H1 (cell line): ENCODE measurements around the gene KIAA1328. TPM values are rescaled to one million over a fixed set of nuclear protein-coding genes. Genes with fewer than 3 reads are reported as not detected.

Experiments used
- ATF2 ChIP-seq: IDR thresholded peaks from 2 replicates; pipeline ENCODE4 v1.6.1; 2012; ENCODE audit warnings: low read length, inconsistent platforms
- CBX5 ChIP-seq: fragments of 300-800, 300-1000 bp; sonication (generic); IDR thresholded peaks from 2 replicates; pipeline ENCODE4 v1.7.1; 2016; ENCODE audit warnings: antibody characterized with exemption, low read length, low read depth
- CHD2 ChIP-seq: IDR thresholded peaks from 2 replicates; pipeline ENCODE4 v1.6.1; 2012; ENCODE audit warnings: low read length, improper control_type of control experiment
- CHD7 ChIP-seq: fragments of 300-600 bp; sonication (generic); IDR thresholded peaks from 2 replicates; pipeline ENCODE4 v1.7.1; 2012; ENCODE audit warnings: low read length, moderate library complexity, mild to moderate bottlenecking, inconsistent platforms; ENCODE audit not compliant: insufficient replicate concordance
- POU5F1 ChIP-seq: IDR thresholded peaks from 2 replicates; pipeline ENCODE4 v1.6.1; 2011; ENCODE audit warnings: low read depth, mild to moderate bottlenecking, low read length, moderate library complexity
- RFX5 ChIP-seq: IDR thresholded peaks from 2 replicates; pipeline ENCODE4 v1.6.1; 2011; ENCODE audit warnings: low read depth, low read length, improper control_type of control experiment, borderline replicate concordance
- SIN3A ChIP-seq, 2 experiments: IDR thresholded peaks in 1 of 2; conservative IDR thresholded peaks in 1 of 2; 2 replicates each; pipeline ENCODE4 v1.6.1; 2011 to 2012; ENCODE audit warnings: low read length in 2 of 2, improper control_type of control experiment in 1 of 2, low read depth in 1 of 2, mild to moderate bottlenecking in 1 of 2
- SRF ChIP-seq: IDR thresholded peaks from 2 replicates; pipeline ENCODE4 v1.6.1; 2011; ENCODE audit warnings: mild to moderate bottlenecking, low read depth, low read length, moderate library complexity
- polyA plus RNA-seq, 7 experiments: library from polyadenylated mRNA; depleted of rRNA in 3 of 7; stranded (reverse) in 5 of 7; unstranded in 2 of 7; fragments of >200 nt in 5 of 7; fragments of 200-250 nt in 2 of 7; gene quantifications; 1 replicate in 5 of 7; 2 replicates in 1 of 7; 4 replicates in 1 of 7; pipeline versions ENCODE4 v1.2.1 to v1.2.3, GENCODE V29; 2011 to 2013; ENCODE audit warnings: missing spikeins in 2 of 7, mixed read lengths in 2 of 7
- total RNA-seq: library from RNA; stranded (reverse); fragmentation: NEBNext Ultra II Directional; extraction: Animal tissue kit (Norgen Biotek cat#: 25700); gene quantifications from 2 replicates; pipeline ENCODE4 v1.2.1, GENCODE V29; 2021

Gene KIAA1328
- total and polyA plus RNA-seq, 2 of the 8 experiments (the other 6 are each of a cell fraction or from before 2014, with no cell fraction given), result 2.6 to 5.7 TPM

- no peak for TF ChIP-seq CHD7
- no peak for TF ChIP-seq CHD2
- no peak for TF ChIP-seq RFX5
- no peak for TF ChIP-seq SIN3A (conservative IDR thresholded peaks at IDR 0.05 in 1 of 2, IDR thresholded peaks at IDR 0.05 in 1 of 2; ENCODE audit: low read depth in 1 of 2, low read length in 2 of 2)
- no peak for TF ChIP-seq SRF
- no peak for TF ChIP-seq POU5F1
- no peak for TF ChIP-seq CBX5
- TF ChIP-seq ATF2, result no peak
These were observed 10.3 kb upstream of the KIAA1328 start (continued) for GRCh38 chr18:36818652-36819051.
